Loucy (cell line): ENCODE results near the gene EFHD1.

ENCODE experiments used
- CTCF ChIP-seq: fragments of 200-600 bp; sonication (generic); conservative IDR thresholded peaks from 2 replicates; pipeline ENCODE4 v1.5.1; 2014; ENCODE audit warnings: mild to moderate bottlenecking, antibody characterized with exemption, low read length
- EZH2phosphoT487 ChIP-seq: fragments of 200-600 bp; IDR thresholded peaks from 2 replicates; pipeline ENCODE4 v1.6.1; 2018; ENCODE audit warnings: antibody characterized with exemption, mild to moderate bottlenecking, moderate library complexity, borderline replicate concordance

- TF ChIP-seq CTCF (no peak), EZH2phosphoT487 (no peak)
These were observed 28.9 kb upstream of the EFHD1 start for GRCh38 chr2:232604535-232604934.
